Thymus (tissue), 11 donors: ENCODE results near the gene NOTCH1. TPM values are rescaled to one million over a fixed set of nuclear protein-coding genes. Genes with fewer than 3 reads are reported as not detected.

Source experiments
- DNase-seq, 9 donors: peaks; one replicate each; pipeline ENCODE4 v3.0.0-alpha.2; 2013; ENCODE audit warnings: low spot score in 9 of 9, low read depth in 6 of 9, missing footprints in 1 of 9
- H3K27ac ChIP-seq, 2 donors: one replicate each; pipeline ENCODE4 v1.5.1; 2013; ENCODE audit warnings: control low read depth in 1 of 2, low read depth in 1 of 2, low read length in 1 of 2, mild to moderate bottlenecking in 1 of 2, moderate library complexity in 1 of 2
- H3K27me3 ChIP-seq, 2 donors: one replicate each; pipeline ENCODE4 v1.5.1; 2013; ENCODE audit warnings: low read length in 1 of 2; ENCODE audit not compliant: control insufficient read depth in 2 of 2, insufficient read depth in 1 of 2
- H3K36me3 ChIP-seq, 2 donors: one replicate each; pipeline ENCODE4 v1.5.1; 2013; ENCODE audit warnings: low read length in 1 of 2, mild to moderate bottlenecking in 1 of 2, moderate library complexity in 1 of 2; ENCODE audit not compliant: control insufficient read depth in 2 of 2, insufficient read depth in 2 of 2
- H3K4me1 ChIP-seq, 2 donors: one replicate each; pipeline ENCODE4 v1.5.1; 2013; ENCODE audit warnings: low read length in 2 of 2; ENCODE audit not compliant: control insufficient read depth in 2 of 2, insufficient read depth in 2 of 2
- H3K4me3 ChIP-seq, 2 donors: one replicate each; pipeline ENCODE4 v1.5.1; 2013; ENCODE audit warnings: low read length in 2 of 2, control low read depth in 1 of 2, mild to moderate bottlenecking in 1 of 2
- H3K9me3 ChIP-seq, 2 donors: one replicate each; pipeline ENCODE4 v1.5.1; 2013; ENCODE audit warnings: low read length in 1 of 2, mild to moderate bottlenecking in 1 of 2; ENCODE audit not compliant: control insufficient read depth in 2 of 2, insufficient read depth in 1 of 2
- WGBS: extraction: QIAGEN DNeasy Blood & Tissue Kit; methylation state at CpG from one replicate; pipeline ENCODE4 v1.1.7; 2013; 5-methylcytosine and 5-hydroxymethylcytosine counted together
- polyA plus RNA-seq: library from polyadenylated mRNA; stranded (reverse); fragments of 200-250 nt; gene quantifications from one replicate; pipeline ENCODE4 v1.2.3, GENCODE V29; 2013
- total RNA-seq: library from RNA; stranded (reverse); fragments of 120-200 nt; gene quantifications from one replicate; pipeline ENCODE4 v1.2.4, GENCODE V29; 2013
- donor health status: healthy.

NOTCH1 gene
- total and polyA plus RNA-seq, 2 donors: 14.9 to 15.9 TPM

DNA sequence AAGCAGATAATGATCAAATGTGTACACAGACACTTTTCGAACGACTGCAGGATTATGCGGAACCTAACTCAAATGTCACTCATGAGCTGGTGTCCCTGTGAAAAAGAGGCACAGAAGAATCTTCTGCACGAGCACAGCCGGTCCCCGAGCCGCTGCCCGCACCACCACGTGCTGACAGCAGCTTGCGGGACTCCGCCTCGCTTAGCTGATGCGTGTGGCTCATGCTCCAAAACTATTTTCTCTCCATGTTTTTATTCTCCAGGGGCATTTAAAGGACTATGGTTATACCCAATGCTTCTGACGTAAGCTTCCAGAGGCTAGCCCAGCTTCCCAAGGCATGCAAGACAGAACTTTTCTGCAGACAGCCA, 72.5 kb downstream of the NOTCH1 start:
- DNase-seq: no peak
- no peaks in the 10 kb centered on the region for H3K9me3 ChIP-seq
- peaks cover 93 to 99% of the 10 kb centered on the region in 2 donors for H3K36me3 ChIP-seq

DNA sequence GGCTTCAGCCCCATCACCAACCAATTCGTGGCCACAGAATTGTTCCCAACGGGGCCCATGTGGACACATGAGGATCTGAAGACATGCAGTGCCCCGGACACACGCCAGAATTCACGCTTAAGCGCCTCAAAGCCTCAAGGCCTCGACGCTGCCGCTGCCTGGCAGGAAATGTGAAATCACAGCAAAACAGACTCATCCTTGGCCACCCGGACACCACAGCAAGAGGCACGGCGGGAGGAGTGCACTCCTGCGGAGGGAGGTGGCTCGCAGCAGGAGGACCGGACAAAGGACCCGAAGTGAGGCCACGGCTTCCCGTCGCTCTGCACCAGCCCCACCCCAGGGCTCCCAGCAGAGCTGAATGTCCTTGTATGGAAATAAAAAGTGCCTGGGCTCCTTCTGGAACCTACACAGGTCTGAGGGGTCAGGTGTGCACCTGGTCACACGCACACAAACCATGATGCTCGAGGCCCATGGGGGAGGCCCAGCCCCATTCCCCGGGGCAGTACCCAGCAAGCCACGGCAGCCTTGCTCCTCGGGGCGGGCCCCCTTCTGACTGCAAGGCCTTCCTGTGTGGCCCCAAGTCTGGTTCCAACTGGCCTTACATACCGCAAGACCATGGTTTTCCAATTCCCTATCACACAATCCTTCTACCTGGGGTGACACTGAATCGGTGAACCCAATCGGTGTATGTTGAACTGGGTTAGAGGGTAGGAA, 73.1 kb downstream of the NOTCH1 start:
- no peaks in the 10 kb centered on the region for H3K4me1 ChIP-seq
- no peak overlapping the region for H3K4me3 ChIP-seq
- H3K9me3 ChIP-seq: no peaks in the 10 kb centered on the region
- H3K27ac ChIP-seq: no peak overlapping the region
- no peaks in the 10 kb centered on the region for H3K27me3 ChIP-seq
- DNase-seq: no peak
- 98% methylated on average over 28 of the region's 28 CpGs for WGBS
- peaks cover 98 to 99% of the 10 kb centered on the region in 2 donors for H3K36me3 ChIP-seq

More for the DNA sequence above, 72.5 kb downstream of the NOTCH1 start:
- Histone ChIP-seq H3K27me3 (no peaks in the 10 kb centered on the region), H3K4me1 (no peaks in the 10 kb centered on the region), H3K27ac (no peak overlapping the region), H3K4me3 (no peak overlapping the region)
- WGBS: 98% methylated on average over 14 of the region's 14 CpGs

DNA sequence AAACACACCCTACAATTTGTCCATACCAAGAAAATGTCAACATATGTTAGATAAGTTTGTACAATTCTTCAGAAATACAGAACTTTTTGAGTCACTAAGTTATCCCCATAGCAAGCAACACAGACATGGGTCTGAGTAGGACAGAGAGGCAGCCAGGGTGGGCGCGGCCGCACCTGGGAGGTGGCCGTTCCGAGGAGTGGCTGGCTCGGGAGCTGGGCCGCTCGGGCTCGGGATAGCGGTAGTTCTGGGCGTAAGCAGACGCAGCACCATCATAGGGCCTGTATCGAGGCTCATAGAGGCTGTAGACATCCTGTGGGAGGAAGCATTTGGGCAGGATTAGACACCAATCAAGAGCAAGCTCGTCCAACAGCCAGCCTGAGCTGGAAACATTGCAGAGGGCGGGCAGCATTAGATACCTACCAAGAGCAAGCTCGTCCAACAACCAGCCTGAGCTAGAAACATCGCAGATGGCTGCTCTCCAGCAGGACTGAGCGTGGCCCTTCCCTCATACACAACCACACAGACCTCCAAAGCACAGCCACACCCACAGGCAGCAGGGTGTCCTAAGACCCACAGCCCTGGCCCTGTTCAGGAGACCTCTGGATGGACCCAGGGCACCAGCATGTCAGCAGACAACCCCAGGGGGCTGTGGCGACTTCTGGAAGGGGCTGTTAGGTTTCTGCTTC, 73.9 kb downstream of the NOTCH1 start:
- no peak overlapping the region for H3K4me3 ChIP-seq
- H3K9me3 ChIP-seq: no peaks in the 10 kb centered on the region
- no peak overlapping the region for H3K27ac ChIP-seq
- H3K36me3 ChIP-seq: peaks cover 96 to 99% of the 10 kb centered on the region in 2 donors
- H3K4me1 ChIP-seq: no peaks in the 10 kb centered on the region
- DNase-seq: no peak
- H3K27me3 ChIP-seq: no peaks in the 10 kb centered on the region
- 97% methylated on average over 19 of the region's 19 CpGs for WGBS

DNA sequence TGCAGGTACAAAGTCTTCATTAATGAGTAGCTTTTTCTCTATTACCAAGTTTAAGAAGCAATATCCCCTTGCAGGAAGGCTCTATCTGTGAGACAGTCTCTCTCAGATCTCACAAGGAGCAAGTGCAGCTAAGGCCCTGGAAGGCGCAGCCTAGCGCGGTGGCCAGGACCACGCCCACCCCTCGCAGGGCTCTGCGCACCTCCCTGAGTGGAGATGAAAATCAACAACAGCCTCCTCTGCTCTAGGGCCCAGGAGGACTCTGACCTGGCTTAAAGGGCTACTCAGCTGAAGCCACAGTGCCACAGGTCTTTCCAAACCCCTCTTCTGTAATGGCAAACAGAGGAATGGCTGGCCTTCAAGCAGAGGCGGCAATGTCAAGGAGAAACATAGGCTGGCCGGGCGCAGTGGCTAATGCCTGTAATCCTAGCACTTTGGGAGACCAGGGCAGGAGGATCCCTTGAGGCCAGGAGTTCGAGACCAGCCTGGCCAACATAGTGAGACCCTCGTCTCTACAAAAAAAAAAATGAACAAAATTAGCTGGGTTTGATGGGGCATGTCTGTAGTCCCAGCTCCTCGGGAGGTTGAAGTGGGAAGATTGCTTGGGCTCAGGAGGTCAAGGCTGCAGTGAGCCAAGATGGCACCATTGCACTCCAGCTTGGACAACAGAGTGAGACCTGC, 74.9 kb downstream of the NOTCH1 start:
- WGBS: 98% methylated on average over 12 of the region's 12 CpGs
- Histone ChIP-seq H3K27ac (no peak overlapping the region), H3K27me3 (no peaks in the 10 kb centered on the region), H3K4me1 (no peaks in the 10 kb centered on the region), H3K4me3 (no peak overlapping the region), H3K36me3 (peaks cover 96 to 99% of the 10 kb centered on the region in 2 donors), H3K9me3 (no peaks in the 10 kb centered on the region)
- DNase-seq: no peak

DNA sequence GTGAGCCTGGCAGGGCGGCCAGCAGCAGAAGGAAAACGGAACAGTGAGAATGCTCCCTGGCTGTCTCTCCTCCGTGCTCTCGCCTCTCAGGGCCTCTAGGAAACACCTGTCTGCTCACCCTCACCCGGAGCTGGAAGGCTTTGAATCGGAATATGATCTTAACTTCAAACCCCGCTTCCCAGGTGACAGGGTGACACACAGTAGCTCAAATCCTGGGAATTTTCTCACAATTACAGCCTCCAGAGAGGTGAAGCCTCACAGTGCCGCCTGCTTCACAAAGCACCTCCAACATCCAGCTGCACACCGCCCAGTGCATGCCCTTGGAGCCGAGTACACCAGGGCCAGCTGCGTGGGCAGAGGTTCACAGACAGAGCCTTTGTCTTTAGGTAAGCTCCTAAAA, 75.5 kb downstream of the NOTCH1 start:
- no peaks in the 10 kb centered on the region for H3K27me3 ChIP-seq
- WGBS: 99% methylated on average over 11 of the region's 11 CpGs
- H3K4me1 ChIP-seq: no peaks in the 10 kb centered on the region
- no peak overlapping the region for H3K27ac ChIP-seq
- peaks cover 96 to 99% of the 10 kb centered on the region in 2 donors for H3K36me3 ChIP-seq
- H3K4me3 ChIP-seq: no peak overlapping the region
- no peaks in the 10 kb centered on the region for H3K9me3 ChIP-seq
- DNase-seq: no peak

DNA sequence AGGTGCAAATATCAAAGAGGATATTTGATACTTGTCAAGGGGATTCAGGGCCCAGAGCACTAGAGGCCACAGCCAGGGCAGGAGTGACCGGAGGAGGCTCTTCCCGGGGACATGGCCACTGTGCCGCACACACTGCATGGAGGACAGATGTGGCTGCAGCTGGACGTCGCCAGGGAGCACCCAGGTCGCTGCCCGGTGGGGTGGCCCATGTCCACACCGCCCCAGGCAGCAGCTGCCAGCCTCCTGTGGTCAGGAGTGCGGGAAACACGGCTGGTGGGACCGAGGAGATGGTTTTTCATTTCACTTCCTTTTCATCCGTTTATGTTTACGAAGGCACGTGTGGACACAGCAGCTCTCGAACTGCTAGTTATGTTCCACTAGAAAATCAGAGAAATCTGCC, 78.1 kb downstream of the NOTCH1 start:
- Histone ChIP-seq H3K27ac (no peak overlapping the region), H3K36me3 (peaks cover 93 to 98% of the 10 kb centered on the region in 2 donors), H3K9me3 (no peaks in the 10 kb centered on the region), H3K27me3 (no peaks in the 10 kb centered on the region), H3K4me3 (no peak overlapping the region), H3K4me1 (no peaks in the 10 kb centered on the region)
- DNase-seq: no peak
- WGBS: 97% methylated on average over 15 of the region's 15 CpGs

DNA sequence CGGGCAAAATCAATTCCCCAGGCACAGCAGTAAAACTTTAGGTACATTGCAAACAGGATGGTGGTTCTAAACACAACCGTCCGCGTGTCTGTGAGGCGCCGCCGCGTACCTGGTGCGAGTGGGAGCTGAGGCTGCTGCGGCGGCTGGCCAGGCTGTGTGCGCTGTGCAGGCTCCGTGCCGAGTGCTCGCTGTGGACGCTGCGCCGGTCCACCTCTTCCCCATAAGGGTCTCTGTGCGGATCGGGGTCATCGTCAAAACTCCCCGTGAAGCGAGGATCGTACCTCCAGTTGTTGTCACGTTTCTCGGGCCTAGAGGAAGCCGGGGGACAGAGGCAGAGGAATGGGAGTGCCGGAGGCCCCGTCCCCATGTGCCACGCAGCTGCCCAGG, 79.7 kb downstream of the NOTCH1 start:
- Histone ChIP-seq H3K27ac (no peak overlapping the region), H3K9me3 (no peaks in the 10 kb centered on the region), H3K27me3 (no peaks in the 10 kb centered on the region), H3K4me3 (no peak overlapping the region), H3K36me3 (peaks cover 91 to 98% of the 10 kb centered on the region in 2 donors), H3K4me1 (no peaks in the 10 kb centered on the region)
- WGBS: 98% methylated on average over 30 of the region's 30 CpGs
- no peak for DNase-seq

DNA sequence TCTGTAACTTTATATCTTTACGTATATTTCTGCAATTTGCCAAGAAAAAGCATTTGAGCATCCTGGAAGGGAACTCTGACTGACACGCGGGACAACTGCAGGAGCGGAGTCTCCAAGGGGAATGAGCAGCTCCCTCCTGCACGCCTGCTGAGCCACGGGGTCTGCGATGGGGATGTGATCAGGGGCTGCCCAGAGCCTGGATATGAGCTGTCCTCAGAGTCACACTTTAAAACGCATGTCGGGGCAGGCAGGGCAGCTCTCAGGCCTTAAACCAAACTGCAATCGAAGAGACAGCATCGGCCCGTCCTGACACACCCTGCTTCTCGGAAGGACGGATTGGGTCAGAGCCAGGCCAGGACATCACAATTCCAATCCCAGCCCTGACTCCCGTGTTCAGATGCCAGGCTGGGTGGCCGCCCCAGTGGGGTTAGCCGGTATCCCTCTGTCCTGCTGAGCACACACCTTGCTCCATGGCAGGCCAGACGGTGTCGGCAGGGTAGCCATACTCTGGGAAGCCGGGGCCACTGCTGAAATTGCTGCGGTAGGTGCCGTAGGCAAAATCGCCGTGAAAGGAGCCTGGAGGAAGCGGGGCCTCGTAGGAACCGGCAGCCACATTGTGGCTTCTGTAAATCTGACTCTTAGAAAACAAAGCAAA, 80.2 kb downstream of the NOTCH1 start:
- Histone ChIP-seq H3K4me3 (no peak overlapping the region), H3K27ac (no peak overlapping the region), H3K9me3 (no peaks in the 10 kb centered on the region), H3K36me3 (peaks cover 90 to 98% of the 10 kb centered on the region in 2 donors), H3K27me3 (no peaks in the 10 kb centered on the region), H3K4me1 (no peaks in the 10 kb centered on the region)
- 96% methylated on average over 27 of the region's 27 CpGs for whole genome bisulfite sequencing
- no peak for DNase-seq

DNA sequence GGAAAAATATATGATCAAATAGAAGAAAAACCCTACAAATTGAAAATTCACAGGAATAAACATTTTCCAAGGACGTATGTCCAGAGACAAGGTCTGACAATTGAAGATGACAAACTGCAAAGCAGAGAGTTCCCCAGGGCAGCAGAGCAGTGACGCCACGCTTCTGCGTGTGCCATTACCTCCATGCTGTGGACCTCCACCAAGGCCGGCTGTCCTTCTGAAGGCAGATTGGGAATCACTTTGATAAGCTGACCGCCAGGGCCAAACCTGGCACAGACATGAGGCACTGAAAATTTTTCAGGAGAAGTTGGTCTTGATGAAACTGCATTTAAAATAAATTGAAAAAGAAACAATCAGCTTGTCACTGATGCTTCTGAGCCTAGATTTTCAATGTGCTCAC, 81.6 kb downstream of the NOTCH1 start:
- 99% methylated on average over 6 of the region's 6 CpGs for WGBS
- no peaks in the 10 kb centered on the region for H3K27me3 ChIP-seq
- no peaks in the 10 kb centered on the region for H3K9me3 ChIP-seq
- H3K4me1 ChIP-seq: no peaks in the 10 kb centered on the region
- no peak overlapping the region for H3K4me3 ChIP-seq
- no peak for DNase-seq
- H3K27ac ChIP-seq: no peak overlapping the region
- peaks cover 85 to 95% of the 10 kb centered on the region in 2 donors for H3K36me3 ChIP-seq
